Tracheal epithelial cell (primary cell): ENCODE results near the gene CDYL. TPM values are rescaled to one million over a fixed set of nuclear protein-coding genes. Genes with fewer than 3 reads are reported as not detected.

Source experiments
- total RNA-seq: library from RNA; depleted of rRNA; stranded (reverse); fragments of >200 nt; gene quantifications from 2 replicates; pipeline ENCODE4 v1.2.1, GENCODE V29; 2014

The CDYL gene
- total RNA-seq, result 35.0 and 41.9 TPM in 2 replicates

GRCh38 chr6:4776131-4776492, at the start of gene CDYL:
CDYL (plus strand) TSS chr6:4776404; CDS start chr6:4776784, 380 bp downstream.

GRCh38 chr6:5003604-5004372, 227.6 kb downstream of the CDYL start, which contains the start of gene RPP40:
RPP40 (minus strand) TSS chr6:5004037; CDS start chr6:5004002, 35 bp downstream.

Other genes starting within 250 kb of the CDYL start
- gene RPP40, start 227.6 kb downstream of the CDYL start, total RNA-seq, result 10.4 and 14.3 TPM in 2 replicates